HepG2 (cell line): ENCODE measurements around the gene HNRNPL. TPM values are rescaled to one million over a fixed set of nuclear protein-coding genes. Genes with fewer than 3 reads are reported as not detected.

Source experiments
- ATAC-seq: fragments of 200-7000 bp; cut with Tn5 transposase; 3 replicates; pipeline ENCODE4 v1.9.1; 2020; ENCODE audit warnings: mild to moderate bottlenecking, moderate library complexity
- BruUV-seq: library from RNA; stranded (reverse); fragments of 400-500 nt; replicated peaks from 2 replicates; lab custom pipeline; 2021; lab: Mats Ljungman, UMichigan
- CTCF ChIA-PET: fragments of 300-600 bp; formaldehyde crosslinking; extraction: SDS; loops from one replicate; lab custom pipeline; 2021; ENCODE audit warnings: low total read pairs, inconsistent platforms, low intra/inter-chr PET ratio; lab: Yijun Ruan, JAX
- POLR2A ChIA-PET: fragments of 350-600 bp; sonication (Branson Sonifier 250); formaldehyde crosslinking; loops from one replicate; lab custom pipeline; 2020; ENCODE audit warnings: antibody characterized with exemption, inconsistent platforms; lab: Yijun Ruan, JAX
- DNase-seq: peaks from one replicate; pipeline ENCODE4 v3.0.0-alpha.2; 2015; ENCODE audit warnings: low spot score
- FAIRE-seq: peaks from 3 replicates; lab custom pipeline; 2011; peaks lifted over from hg19 to GRCh38; lab: Jason Lieb, UNC
- H2AFZ ChIP-seq: one replicate; pipeline ENCODE4 v1.6.1; 2011; ENCODE audit warnings: low read length, inconsistent platforms
- H3K27ac ChIP-seq: fragments of 300-600 bp; 3 replicates; pipeline ENCODE4 v1.8.0; 2011; ENCODE audit warnings: mixed run types, mild to moderate bottlenecking, mixed read lengths, low read length, inconsistent platforms; ENCODE audit not compliant: insufficient read depth; ENCODE audit errors: extremely low read length
- H3K27me3 ChIP-seq, 2 experiments: fragments of 200-600 bp in 1 of 2; 2 replicates in 1 of 2; 3 replicates in 1 of 2; pipeline versions ENCODE4 v1.6.0 to v1.8.0; 2011; ENCODE audit warnings: low read length in 2 of 2, mild to moderate bottlenecking in 2 of 2, moderate library complexity in 2 of 2, inconsistent platforms in 1 of 2; ENCODE audit not compliant: insufficient read depth in 2 of 2, control insufficient read depth in 1 of 2
- H3K36me3 ChIP-seq, 2 experiments: fragments of 200-600 bp in 1 of 2; replicated peaks in 1 of 2; 2 replicates in 1 of 2; 3 replicates in 1 of 2; pipeline versions ENCODE4 v1.5.1 to v1.8.0; 2011; ENCODE audit warnings: low read length in 2 of 2, inconsistent platforms in 1 of 2; ENCODE audit not compliant: insufficient read depth in 2 of 2, control insufficient read depth in 1 of 2
- H3K4me1 ChIP-seq: 2 replicates; pipeline ENCODE4 v1.5.1; 2012; ENCODE audit warnings: low read length, inconsistent platforms; ENCODE audit not compliant: insufficient read depth
- H3K4me2 ChIP-seq: 2 replicates; pipeline ENCODE4 v1.6.0; 2011; ENCODE audit warnings: low read depth, low read length, inconsistent platforms
- H3K4me3 ChIP-seq, 3 experiments: fragments of 200-600 bp in 1 of 3; sonication (generic), shearing (Covaris generic) in 1 of 3; replicated peaks in 1 of 3; 2 replicates each; pipeline ENCODE4 v1.5.1; 2011 to 2016; ENCODE audit warnings: low read length in 3 of 3, inconsistent platforms in 2 of 3, low read depth in 2 of 3, mild to moderate bottlenecking in 2 of 3, control low read depth in 1 of 3, mixed read lengths in 1 of 3; ENCODE audit not compliant: insufficient read depth in 1 of 3
- H3K79me2 ChIP-seq: one replicate; pipeline ENCODE4 v1.6.1; 2011; ENCODE audit warnings: low read length, inconsistent platforms; ENCODE audit not compliant: insufficient read depth
- H3K9ac ChIP-seq: 2 replicates; pipeline ENCODE4 v1.6.0; 2011; ENCODE audit warnings: mild to moderate bottlenecking, low read depth, low read length, inconsistent platforms; ENCODE audit not compliant: insufficient read depth
- H3K9me3 ChIP-seq: 2 replicates; pipeline ENCODE4 v1.5.1; 2012; ENCODE audit warnings: mild to moderate bottlenecking, low read length
- H4K20me1 ChIP-seq: 2 replicates; pipeline ENCODE4 v1.6.0; 2011; ENCODE audit warnings: inconsistent platforms, mild to moderate bottlenecking, low read length, moderate library complexity; ENCODE audit not compliant: insufficient read depth
- BCL3 ChIP-seq: sonication (generic); formaldehyde crosslinking; IDR thresholded peaks from 2 replicates; pipeline ENCODE4 v1.5.1; 2020; ENCODE audit warnings: mild to moderate bottlenecking, missing genetic modification reagents, moderate library complexity
- FOXJ3 ChIP-seq: sonication (generic); formaldehyde crosslinking; IDR thresholded peaks from 2 replicates; pipeline ENCODE4 v1.4.0; 2020; ENCODE audit warnings: missing genetic modification reagents, mild to moderate bottlenecking, borderline replicate concordance
- FOXK2 ChIP-seq: fragments of 450-650 bp; IDR thresholded peaks from 2 replicates; pipeline ENCODE4 v1.6.1; 2016
- SNAPC2 ChIP-seq: sonication (generic); formaldehyde crosslinking; IDR thresholded peaks from 2 replicates; pipeline ENCODE4 v1.8.1; 2022; ENCODE audit warnings: mild to moderate bottlenecking, missing genetic modification reagents
- TFAP4 ChIP-seq: sonication (generic); IDR thresholded peaks from 2 replicates; pipeline ENCODE4 v1.6.1; 2016; ENCODE audit warnings: low read depth, borderline replicate concordance
- ZBTB10 ChIP-seq: sonication (generic); formaldehyde crosslinking; IDR thresholded peaks from 2 replicates; pipeline ENCODE4 v1.4.0; 2020; ENCODE audit warnings: missing genetic modification reagents, borderline replicate concordance
- ZHX2 ChIP-seq, 2 experiments: sonication (generic) in 1 of 2; formaldehyde crosslinking in 1 of 2; IDR thresholded peaks; 2 replicates each; pipeline versions ENCODE4 v1.6.1 to v1.9.0; 2014 to 2022; ENCODE audit warnings: antibody characterized with exemption in 1 of 2, borderline replicate concordance in 1 of 2, inconsistent platforms in 1 of 2, low read depth in 1 of 2, missing genetic modification reagents in 1 of 2
- ZNF275 ChIP-seq: sonication (generic); formaldehyde crosslinking; IDR thresholded peaks from 2 replicates; pipeline ENCODE4 v1.8.0; 2022; ENCODE audit warnings: missing genetic modification reagents, mild to moderate bottlenecking, inconsistent platforms, borderline replicate concordance
- ZNF557 ChIP-seq: sonication (generic); formaldehyde crosslinking; IDR thresholded peaks from 2 replicates; pipeline ENCODE4 v1.4.0; 2020; ENCODE audit warnings: missing genetic modification reagents
- WGBS: methylation state at CpG from one replicate; pipeline ENCODE4 v1.1.6; 2017; ENCODE audit warnings: low lambda C conversion rate; 5-methylcytosine and 5-hydroxymethylcytosine counted together
- in situ Hi-C: cut with HindIII; loops from 2 replicates; pipeline ENCODE4 v1.10.0; 2017; ENCODE audit warnings: low pct_unique_long_range_greater_than_20kb; ENCODE audit not compliant: extremely low pct_ligation_motif_present
- intact Hi-C: fragments of 100-400 bp; cut with micrococcal nuclease; formaldehyde crosslinking; loops from one replicate; pipeline ENCODE4 v1.10.0; 2022; ENCODE audit not compliant: unreplicated experiment
- polyA plus RNA-seq, 8 experiments: library from polyadenylated mRNA; depleted of rRNA in 3 of 8; stranded (reverse) in 7 of 8; unstranded in 1 of 8; fragments of >200 nt; fragmentation: Illumina TruSeq in 4 of 8; extraction: Trizol in 4 of 8; gene quantifications; 2 replicates each; pipeline versions ENCODE4 v1.2.1 to v1.2.3, GENCODE V29; 2011 to 2016; ENCODE audit warnings: low read depth in 4 of 8, missing spikeins in 1 of 8, mixed read lengths in 1 of 8; ENCODE audit not compliant: insufficient read depth in 1 of 8
- total RNA-seq, 5 experiments: library from RNA; depleted of rRNA; stranded (reverse); fragments of >200 nt; fragmentation: Illumina TruSeq; extraction: Trizol; gene quantifications; 2 replicates each; pipeline ENCODE4 v1.2.3, GENCODE V29; 2016; ENCODE audit warnings: low read depth in 1 of 5

The HNRNPL gene
- total and polyA plus RNA-seq, 2 of the 13 experiments (the other 11 are each of a cell fraction or from before 2014, with no cell fraction given) = 156 to 278 TPM

GRCh38 chr19:38880882-38881609 is 31.3 kb upstream of the HNRNPL start:
- Histone ChIP-seq H3K4me1 (peaks cover 44% of the 10 kb centered on the region), H4K20me1 (no peaks in the 10 kb centered on the region), H3K9ac (no peak overlapping the region), H3K27me3 (no peaks in the 10 kb centered on the region), H3K79me2 (no peaks in the 10 kb centered on the region), H3K4me2 (no peak overlapping the region), H3K4me3 (no peak overlapping the region), H3K9me3 (no peaks in the 10 kb centered on the region), H3K27ac (no peak overlapping the region), H2AFZ (no peak overlapping the region), H3K36me3 (peaks cover 0 to 2% of the 10 kb centered on the region in 2 experiments; a peak in 2 of 5 replicates)
- intact Hi-C loops (no loop called here), in situ Hi-C loops (no loop called here)
- ATAC-seq (no peak), DNase-seq (no peak), FAIRE-seq (no peak)
- CTCF ChIA-PET = no interaction called here
- POLR2A ChIA-PET = interaction anchor here (5.6 kb wide), 1 partner anchor 29 kb away, joined by 37 read pairs; no protein-coding TSS in a partner anchor
- no TSS peak for BruUV-seq
- WGBS = 96% methylated on average over 14 of the region's 19 CpGs
- TF ChIP-seq FOXJ3 (CRISPR knock-in tag) (no peak), BCL3 (CRISPR knock-in tag) (no peak), TFAP4 (no peak), ZNF275 (CRISPR knock-in tag) (no peak), ZBTB10 (CRISPR knock-in tag) (no peak), ZHX2 (IDR thresholded peaks at IDR 0.05; ENCODE audit: low read depth) (no peak), ZHX2 (CRISPR knock-in tag; IDR thresholded peaks at IDR 0.05; ENCODE audit: borderline replicate concordance) (no peak), SNAPC2 (CRISPR knock-in tag) (no peak), ZNF557 (CRISPR knock-in tag) (no peak), FOXK2 (no peak)
